Ovary (tissue), 3 donors: ENCODE data around the gene VPS16.

Source experiments
- CTCF ChIP-seq, 3 donors: fragments of 450-650 bp in 2 of 3; fragments of 200-600 bp in 1 of 3; IDR thresholded peaks; one replicate each; pipeline versions ENCODE4 v1.5.1 to v1.8.0; 2016 to 2022; ENCODE audit warnings: antibody characterized with exemption in 3 of 3, mild to moderate bottlenecking in 1 of 3
- POLR2A ChIP-seq: fragments of 450-650 bp; IDR thresholded peaks from one replicate; pipeline ENCODE4 v1.6.1; 2017; ENCODE audit warnings: antibody characterized with exemption, mild to moderate bottlenecking, moderate library complexity
- donor health status: DM: no; HTN: no; CAD: no.

GRCh38 chr20:2875690-2876203, 35.2 kb downstream of the VPS16 start:
- TF ChIP-seq CTCF (IDR thresholded peaks at IDR 0.05): no peak
- no peak for TF ChIP-seq POLR2A
